ENCODE results near the gene SLC35D1. TPM values are rescaled to one million over a fixed set of nuclear protein-coding genes. Genes with fewer than 3 reads are reported as not detected.
"Not testable (repeated sequence)": the region's sequence is repeated elsewhere in the genome, so short reads cannot be mapped to it uniquely, and the experiment has no call there.

The SLC35D1 gene

GRCh38 chr1:66966188-66966873 is 87.6 kb downstream of the SLC35D1 start:
- H4K8ac ChIP-seq (ENCODE audit: low read depth, low read length); H3K4me2 ChIP-seq (ENCODE audit: low read length); H3K4me1 ChIP-seq (ENCODE audit: control insufficient read depth, low read depth, low read length); H3K23ac ChIP-seq (ENCODE audit: low read length); H3K36me3 ChIP-seq (ENCODE audit: control insufficient read depth, insufficient read depth, low read length); H3K4ac ChIP-seq (ENCODE audit: low read depth, low read length); H3K79me2 ChIP-seq (ENCODE audit: control insufficient read depth, insufficient read depth, low read length); H4K5ac ChIP-seq (ENCODE audit: low read length); H2BK120ac ChIP-seq (ENCODE audit: low read depth, low read length); DNase-seq; H3K27ac ChIP-seq (ENCODE audit: low read depth, low read length); H3K56ac ChIP-seq (ENCODE audit: low read length); H2AK5ac ChIP-seq (ENCODE audit: low read length); H3K9ac ChIP-seq (ENCODE audit: low read length); H2BK15ac ChIP-seq (replicated peaks; ENCODE audit: low read depth); H3K79me1 ChIP-seq (ENCODE audit: low read length); H3K18ac ChIP-seq (ENCODE audit: low read length); H3K4me3 ChIP-seq (ENCODE audit: low read length); H3K27me3 ChIP-seq (ENCODE audit: insufficient read depth, low read length, poor library complexity); H2BK5ac ChIP-seq (ENCODE audit: low read length): not testable (repeated sequence)
- no CpG with 5 or more reads among the region's 7 CpGs for WGBS (ENCODE audit: extremely low coverage, insufficient coverage, low lambda C conversion rate)

- no peak overlapping the region for H3K4ac ChIP-seq (ENCODE audit: low read depth, low read length)
- no CpG with 5 or more reads among the region's 3 CpGs for WGBS (ENCODE audit: extremely low coverage, insufficient coverage, low lambda C conversion rate)
- H3K36me3 ChIP-seq (ENCODE audit: control insufficient read depth, insufficient read depth, low read length), result no peaks in the 10 kb centered on the region
These were observed 96.0 kb downstream of the SLC35D1 start for GRCh38 chr1:66957938-66958337.

GRCh38 chr1:66954208-66954607 is 99.7 kb downstream of the SLC35D1 start:
- Histone ChIP-seq H3K79me1 (ENCODE audit: low read length) (no peaks in the 10 kb centered on the region), H2AK5ac (ENCODE audit: low read length) (no peak overlapping the region), H3K4me1 (ENCODE audit: control insufficient read depth, low read depth, low read length) (no peaks in the 10 kb centered on the region), H3K27me3 (ENCODE audit: insufficient read depth, low read length, poor library complexity) (no peaks in the 10 kb centered on the region), H3K9ac (ENCODE audit: low read length) (no peak overlapping the region), H3K23ac (ENCODE audit: low read length) (no peak overlapping the region), H2BK120ac (ENCODE audit: low read depth, low read length) (no peak overlapping the region), H3K79me2 (ENCODE audit: control insufficient read depth, insufficient read depth, low read length) (no peaks in the 10 kb centered on the region), H2BK15ac (replicated peaks; ENCODE audit: low read depth) (no peak overlapping the region), H3K4me2 (ENCODE audit: low read length) (no peak overlapping the region), H3K18ac (ENCODE audit: low read length) (no peak overlapping the region), H3K36me3 (ENCODE audit: control insufficient read depth, insufficient read depth, low read length) (no peaks in the 10 kb centered on the region), H3K56ac (ENCODE audit: low read length) (no peak overlapping the region), H2BK5ac (ENCODE audit: low read length) (no peak overlapping the region), H4K5ac (ENCODE audit: low read length) (no peak overlapping the region), H3K4me3 (ENCODE audit: low read length) (no peak overlapping the region), H3K4ac (ENCODE audit: low read depth, low read length) (no peak overlapping the region), H4K8ac (ENCODE audit: low read depth, low read length) (no peak overlapping the region), H3K27ac (ENCODE audit: low read depth, low read length) (no peak overlapping the region)
- DNase-seq, result no peak
- WGBS (ENCODE audit: extremely low coverage, insufficient coverage, low lambda C conversion rate), result no CpG with 5 or more reads among the region's 4 CpGs

More at GRCh38 chr1:66957938-66958337, 96.0 kb downstream of the SLC35D1 start:
- no peak overlapping the region for H2AK5ac ChIP-seq (ENCODE audit: low read length)
- H3K4me3 ChIP-seq (ENCODE audit: low read length), result no peak overlapping the region
- H3K27ac ChIP-seq (ENCODE audit: low read depth, low read length), result no peak overlapping the region
- no peaks in the 10 kb centered on the region for H3K4me1 ChIP-seq (ENCODE audit: control insufficient read depth, low read depth, low read length)
- no peaks in the 10 kb centered on the region for H3K79me2 ChIP-seq (ENCODE audit: control insufficient read depth, insufficient read depth, low read length)
- H3K27me3 ChIP-seq (ENCODE audit: insufficient read depth, low read length, poor library complexity), result no peaks in the 10 kb centered on the region
- no peak overlapping the region for H4K5ac ChIP-seq (ENCODE audit: low read length)
- H4K8ac ChIP-seq (ENCODE audit: low read depth, low read length), result no peak overlapping the region
- H3K23ac ChIP-seq (ENCODE audit: low read length), result no peak overlapping the region
- H3K79me1 ChIP-seq (ENCODE audit: low read length), result no peaks in the 10 kb centered on the region
- DNase-seq, result no peak
- H2BK5ac ChIP-seq (ENCODE audit: low read length), result no peak overlapping the region
- H3K9ac ChIP-seq (ENCODE audit: low read length), result no peak overlapping the region
- no peak overlapping the region for H3K18ac ChIP-seq (ENCODE audit: low read length)
- no peak overlapping the region for H3K56ac ChIP-seq (ENCODE audit: low read length)
- no peak overlapping the region for H3K4me2 ChIP-seq (ENCODE audit: low read length)
- no peak overlapping the region for H2BK15ac ChIP-seq (replicated peaks; ENCODE audit: low read depth)
- no peak overlapping the region for H2BK120ac ChIP-seq (ENCODE audit: low read depth, low read length)

- no peak overlapping the region for H4K8ac ChIP-seq (ENCODE audit: low read depth, low read length)
- WGBS (ENCODE audit: extremely low coverage, insufficient coverage, low lambda C conversion rate), result no CpG with 5 or more reads among the region's 6 CpGs
- no peaks in the 10 kb centered on the region for H3K4me1 ChIP-seq (ENCODE audit: control insufficient read depth, low read depth, low read length)
- no peak overlapping the region for H2BK5ac ChIP-seq (ENCODE audit: low read length)
- H3K4me2 ChIP-seq (ENCODE audit: low read length), result no peak overlapping the region
- DNase-seq, result no peak
- H3K27ac ChIP-seq (ENCODE audit: low read depth, low read length), result no peak overlapping the region
- H3K27me3 ChIP-seq (ENCODE audit: insufficient read depth, low read length, poor library complexity), result no peaks in the 10 kb centered on the region
- H3K56ac ChIP-seq (ENCODE audit: low read length), result no peak overlapping the region
- H2BK15ac ChIP-seq (replicated peaks; ENCODE audit: low read depth), result no peak overlapping the region
- H3K18ac ChIP-seq (ENCODE audit: low read length), result no peak overlapping the region
- H2BK120ac ChIP-seq (ENCODE audit: low read depth, low read length), result no peak overlapping the region
- H3K4ac ChIP-seq (ENCODE audit: low read depth, low read length), result no peak overlapping the region
- no peaks in the 10 kb centered on the region for H3K79me2 ChIP-seq (ENCODE audit: control insufficient read depth, insufficient read depth, low read length)
- no peak overlapping the region for H3K9ac ChIP-seq (ENCODE audit: low read length)
- no peaks in the 10 kb centered on the region for H3K36me3 ChIP-seq (ENCODE audit: control insufficient read depth, insufficient read depth, low read length)
- H2AK5ac ChIP-seq (ENCODE audit: low read length), result no peak overlapping the region
- no peak overlapping the region for H3K23ac ChIP-seq (ENCODE audit: low read length)
- H3K79me1 ChIP-seq (ENCODE audit: low read length), result no peaks in the 10 kb centered on the region
- H4K5ac ChIP-seq (ENCODE audit: low read length), result no peak overlapping the region
- H3K4me3 ChIP-seq (ENCODE audit: low read length), result no peak overlapping the region
These were observed 102.4 kb downstream of the SLC35D1 start for GRCh38 chr1:66951513-66951912.

Small RNA genes within 50 kb of the gene (small RNA-seq; reads per million reads assigned to genes)
- gene RF00322 (ENCODE audit: insufficient read depth), result not detected
